Activated naive CD4-positive, alpha-beta T cell treated with anti-CD3 and anti-CD28 coated beads for 36 hours (primary cell): Measurements from ENCODE around the gene TYK2. TPM values are rescaled to one million over a fixed set of nuclear protein-coding genes. Genes with fewer than 3 reads are reported as not detected.
A peak's percentile ranks its signal among the peaks of the same experiment; 100 is the strongest.

Source experiments
- CTCF ChIA-PET: fragments of 350-600 bp; sonication (Branson Sonifier 250); formaldehyde crosslinking; loops from one replicate; lab custom pipeline; 2021; ENCODE audit warnings: antibody characterized with exemption; lab: Charles Lee
- DNase-seq: peaks from one replicate; pipeline ENCODE4 v3.0.0-alpha.2; 2020
- H3K27ac Mint-ChIP-seq: one replicate; pipeline ENCODE4 v1.8.0; 2021; ENCODE audit warnings: mild to moderate bottlenecking, mixed read lengths
- H3K27me3 Mint-ChIP-seq: one replicate; pipeline ENCODE4 v1.8.0; 2021; ENCODE audit warnings: low read depth, mixed read lengths
- H3K36me3 Mint-ChIP-seq: one replicate; pipeline ENCODE4 v1.8.0; 2021; ENCODE audit warnings: low read depth, mixed read lengths
- H3K4me1 Mint-ChIP-seq: one replicate; pipeline ENCODE4 v1.8.0; 2021; ENCODE audit warnings: low read depth, mixed read lengths
- H3K4me3 Mint-ChIP-seq: one replicate; pipeline ENCODE4 v1.8.0; 2021; ENCODE audit warnings: mild to moderate bottlenecking, moderate library complexity, mixed read lengths
- H3K9me3 Mint-ChIP-seq: one replicate; pipeline ENCODE4 v1.8.0; 2021; ENCODE audit warnings: mixed read lengths
- intact Hi-C: fragments of 100-400 bp; cut with micrococcal nuclease; formaldehyde crosslinking; loops from one replicate; pipeline ENCODE4 v1.15.1; 2023
- total RNA-seq, 2 experiments: library from RNA; stranded (reverse); gene quantifications; one replicate each; pipeline ENCODE4 v1.2.3, GENCODE V29; 2021

TYK2 gene
- total RNA-seq, 2 experiments from 2014 or later = 175 to 190 TPM

DNA sequence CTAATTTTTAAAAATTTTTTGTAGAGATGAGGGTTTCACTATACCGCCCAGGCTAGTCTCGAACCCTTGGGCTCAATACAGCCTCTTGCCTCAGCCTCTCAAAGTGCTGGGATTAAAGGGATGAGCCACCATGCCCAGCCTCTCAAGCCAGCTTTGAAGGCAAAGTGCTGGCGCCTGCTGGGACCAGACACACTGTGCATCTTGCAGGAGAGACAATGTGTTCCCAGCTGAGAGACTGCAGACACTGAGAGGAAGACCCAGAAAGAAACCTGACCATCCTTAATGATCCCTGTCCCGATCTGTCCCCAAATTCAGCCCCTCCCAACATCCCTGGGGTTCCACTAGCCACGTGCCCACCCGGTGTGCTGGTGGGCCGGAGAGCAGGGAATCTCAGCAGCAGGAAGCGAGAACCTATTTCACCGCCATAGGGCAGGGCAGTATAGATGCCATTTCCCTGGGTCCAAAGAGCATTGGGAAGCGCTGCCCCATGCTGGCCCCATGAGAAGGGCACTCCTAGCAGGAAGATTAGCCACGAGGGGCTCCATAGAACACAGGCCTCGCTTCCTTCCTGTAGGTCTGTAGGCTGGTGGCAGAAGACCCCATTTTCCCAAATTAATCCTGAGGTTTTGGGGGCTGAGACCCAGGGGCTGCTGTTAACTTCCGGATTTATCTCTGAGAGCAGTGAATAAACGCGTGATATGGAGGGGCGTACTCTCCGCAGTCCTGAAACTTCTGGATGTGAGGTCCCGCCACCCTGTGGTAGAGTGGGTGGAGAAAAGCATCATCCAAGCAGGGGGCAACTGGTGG lies 48.0 kb downstream of the TYK2 start:
- peaks cover 37% of the 10 kb centered on the region for H3K36me3 Mint-ChIP-seq
- peak overlapping the region; percentile 96 for H3K27ac Mint-ChIP-seq
- intact Hi-C loops = loop anchor here (2.0 to 10.0 kb wide), 5 partner anchors 16 to 632 kb away; partner anchors contain the start of genes ANGPTL6, DNMT1, FDX2 and ICAM4
- no peak for DNase-seq
- H3K9me3 Mint-ChIP-seq = no peaks in the 10 kb centered on the region
- no peaks in the 10 kb centered on the region for H3K27me3 Mint-ChIP-seq
- CTCF ChIA-PET = interaction anchor here (0.6 to 1.1 kb wide), 2 partner anchors 43 to 67 kb away, joined by 3 read pairs; no protein-coding TSS in a partner anchor
- peaks cover 35% of the 10 kb centered on the region for H3K4me1 Mint-ChIP-seq
- H3K4me3 Mint-ChIP-seq = peak overlapping the region; percentile 94

DNA sequence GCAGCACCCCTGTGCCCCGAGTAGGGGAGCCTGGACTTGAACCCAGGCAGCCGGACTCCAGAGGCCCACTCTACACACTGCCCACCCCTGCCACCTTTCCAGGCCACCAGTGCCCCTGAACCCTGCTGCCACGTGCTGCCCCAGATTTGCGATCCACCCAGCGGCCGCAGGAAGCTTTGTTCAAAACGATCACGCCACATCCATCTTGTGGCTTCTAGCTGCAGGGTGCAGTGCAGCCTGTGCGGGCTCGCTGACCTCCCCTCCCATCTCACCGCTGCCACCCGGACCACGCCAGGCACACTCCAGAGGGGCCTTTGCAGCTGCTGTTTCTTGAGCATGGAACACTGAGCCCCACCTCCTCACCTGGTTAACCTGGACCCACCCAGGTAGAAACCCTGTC lies 50.8 kb downstream of the TYK2 start:
- Mint-ChIP-seq H3K27me3 (no peaks in the 10 kb centered on the region), H3K4me3 (no peak overlapping the region), H3K27ac (no peak overlapping the region), H3K4me1 (peaks cover 23% of the 10 kb centered on the region), H3K36me3 (peaks cover 31% of the 10 kb centered on the region), H3K9me3 (no peaks in the 10 kb centered on the region)
- CTCF ChIA-PET = no interaction called here
- DNase-seq = no peak
- intact Hi-C loops = no loop called here

DNA sequence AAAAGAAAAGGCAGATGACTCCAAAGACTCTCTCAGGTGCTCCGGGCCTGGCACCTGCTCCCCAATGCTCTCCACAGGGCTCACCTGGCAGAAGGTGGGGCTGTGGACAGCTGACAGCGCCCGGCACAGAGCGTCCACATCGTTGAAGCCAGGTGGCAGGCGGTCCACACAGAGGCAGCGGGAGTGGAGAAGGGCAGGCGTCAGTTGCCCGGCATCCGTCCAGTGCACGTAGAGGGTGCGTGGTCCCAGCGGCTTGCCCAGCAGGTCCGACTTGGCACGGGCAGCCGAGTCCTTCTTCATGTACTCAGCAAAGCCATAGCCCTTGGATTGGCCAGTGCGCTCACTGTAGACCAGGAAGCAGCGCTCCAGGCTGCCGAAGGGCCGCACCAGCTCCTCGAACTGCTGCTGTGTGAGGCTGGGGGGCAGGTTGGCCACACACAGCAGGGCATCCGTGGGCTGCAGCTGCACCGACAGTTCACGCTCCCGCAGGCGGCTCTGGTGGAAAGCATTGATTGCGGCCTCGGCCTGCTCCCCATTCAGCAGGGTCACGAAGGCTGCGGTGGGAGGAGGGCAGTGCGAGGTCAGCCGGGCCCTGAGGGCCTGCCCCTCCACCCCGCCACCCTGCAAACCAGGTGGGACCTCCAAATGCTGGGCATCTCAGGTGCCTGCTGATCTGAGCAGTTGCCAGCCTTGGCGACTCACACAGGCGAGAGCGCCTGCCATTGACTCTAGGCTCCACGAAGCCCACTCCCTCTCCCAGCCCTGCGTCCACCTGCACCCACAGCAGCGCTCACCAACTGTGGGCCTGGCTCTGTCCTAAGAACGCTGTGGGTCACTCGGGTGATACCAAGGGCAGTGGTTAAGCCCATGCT lies 51.6 kb downstream of the TYK2 start:
- no peak for DNase-seq
- Mint-ChIP-seq H3K36me3 (peaks cover 28% of the 10 kb centered on the region), H3K4me3 (no peak overlapping the region), H3K27me3 (no peaks in the 10 kb centered on the region), H3K9me3 (no peaks in the 10 kb centered on the region), H3K27ac (no peak overlapping the region), H3K4me1 (peaks cover 19% of the 10 kb centered on the region)
- CTCF ChIA-PET = interaction anchor here (0.6 kb wide), 1 partner anchor 16 kb away, joined by 4 read pairs; no protein-coding TSS in a partner anchor
- intact Hi-C loops = no loop called here

DNA sequence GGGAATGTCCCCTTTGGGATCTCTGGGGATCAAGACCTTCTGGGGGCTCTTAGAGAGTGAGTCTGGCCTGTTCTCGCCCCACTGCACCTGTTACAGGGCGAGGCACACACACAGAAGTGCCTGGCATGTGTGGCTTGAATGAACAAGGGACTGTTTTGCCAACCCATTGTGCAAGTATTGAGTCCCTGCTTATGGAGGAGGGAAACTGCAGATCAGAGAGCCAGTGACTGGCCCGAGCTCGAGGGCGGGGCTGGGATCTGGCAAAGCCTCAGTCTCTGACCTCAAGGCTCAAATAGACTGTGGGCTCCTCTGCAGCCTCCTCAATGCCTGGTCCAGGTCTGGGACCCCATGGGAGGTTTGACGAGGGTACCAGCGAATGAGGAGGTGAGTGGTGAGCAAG lies 52.6 kb downstream of the TYK2 start:
- peaks cover 13% of the 10 kb centered on the region for H3K4me1 Mint-ChIP-seq
- no peaks in the 10 kb centered on the region for H3K9me3 Mint-ChIP-seq
- H3K27me3 Mint-ChIP-seq = no peaks in the 10 kb centered on the region
- intact Hi-C loops = no loop called here
- DNase-seq = no peak
- H3K27ac Mint-ChIP-seq = no peak overlapping the region
- H3K36me3 Mint-ChIP-seq = peaks cover 20% of the 10 kb centered on the region
- CTCF ChIA-PET = interaction anchor here (0.6 kb wide), 1 partner anchor 17 kb away, joined by 4 read pairs; no protein-coding TSS in a partner anchor
- H3K4me3 Mint-ChIP-seq = no peak overlapping the region

DNA sequence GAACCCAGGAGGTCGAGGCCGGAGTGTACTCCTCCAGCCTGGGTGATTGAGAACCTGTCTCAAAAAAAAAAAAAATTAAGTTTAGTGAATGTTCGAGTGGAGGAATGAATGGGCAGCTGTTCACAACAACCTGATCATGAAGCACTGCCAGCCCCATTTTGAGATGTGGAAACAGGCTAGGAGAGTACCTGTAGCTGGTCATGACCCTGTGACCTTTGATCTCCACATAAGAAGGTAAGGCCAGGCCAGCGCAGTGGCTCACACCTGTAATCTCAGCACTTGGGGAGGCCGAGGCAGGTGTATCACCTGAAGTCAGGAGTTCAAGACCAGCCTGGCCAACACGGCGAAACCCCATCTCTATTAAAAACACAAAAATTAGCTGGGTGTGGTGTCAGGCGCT lies 54.6 kb downstream of the TYK2 start:
- intact Hi-C loops = no loop called here
- no peak overlapping the region for H3K4me3 Mint-ChIP-seq
- DNase-seq = no peak
- H3K27me3 Mint-ChIP-seq = no peaks in the 10 kb centered on the region
- CTCF ChIA-PET = interaction anchor here (0.6 to 1.5 kb wide), 3 partner anchors 37 to 76 kb away, joined by 3 to 4 read pairs (median 3); no protein-coding TSS in a partner anchor
- no peaks in the 10 kb centered on the region for H3K4me1 Mint-ChIP-seq
- H3K36me3 Mint-ChIP-seq = peaks cover 20% of the 10 kb centered on the region
- no peak overlapping the region for H3K27ac Mint-ChIP-seq
- no peaks in the 10 kb centered on the region for H3K9me3 Mint-ChIP-seq

DNA sequence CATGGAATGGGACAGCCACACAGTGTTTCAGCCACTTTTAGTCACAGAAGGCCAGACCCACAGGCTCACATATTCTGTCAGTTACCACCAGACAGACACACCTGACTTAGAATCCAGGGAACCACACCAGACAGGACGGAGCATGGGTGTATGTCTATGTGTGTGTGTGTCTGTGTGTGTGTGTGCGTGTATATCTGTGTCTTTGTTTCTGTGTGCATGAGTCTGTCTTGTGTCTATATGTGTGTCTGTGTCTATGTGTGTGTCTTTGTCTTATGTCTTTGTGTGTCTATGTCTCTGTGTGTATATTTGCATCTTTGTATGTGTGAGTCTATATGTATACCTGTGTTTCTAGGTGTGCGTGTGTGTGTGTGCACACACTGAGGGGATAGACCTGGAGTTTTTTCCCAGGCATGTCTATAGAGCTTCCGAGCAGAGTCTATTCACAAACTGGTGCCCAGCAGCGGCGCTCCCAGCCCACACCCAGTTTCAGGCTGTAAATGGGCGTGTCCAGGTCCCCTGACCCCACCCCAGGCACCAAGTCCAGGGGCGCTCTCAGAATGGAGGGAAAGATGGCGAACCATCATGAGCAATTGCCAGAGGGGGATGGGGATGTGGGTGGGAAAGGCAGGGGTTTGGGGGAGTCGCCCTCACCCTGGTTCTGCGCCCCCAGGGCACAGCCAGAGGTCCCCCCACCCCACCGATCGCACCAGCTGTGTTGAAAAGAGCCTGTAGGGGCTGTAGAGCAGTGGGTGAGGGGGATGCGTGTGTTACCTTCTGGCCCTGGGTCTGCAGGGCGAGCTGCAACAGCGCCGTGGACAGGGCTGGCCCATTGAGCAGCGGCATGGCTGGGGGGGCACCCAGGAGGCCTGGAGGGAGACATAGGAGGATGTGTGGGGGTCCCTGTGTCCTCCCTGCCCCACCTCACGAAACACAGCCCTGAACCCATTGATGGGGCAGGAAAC lies 58.2 kb downstream of the TYK2 start:
- H3K27ac Mint-ChIP-seq = peak overlapping the region; percentile 0
- no peak overlapping the region for H3K4me3 Mint-ChIP-seq
- intact Hi-C loops = no loop called here
- H3K27me3 Mint-ChIP-seq = no peaks in the 10 kb centered on the region
- CTCF ChIA-PET = no interaction called here
- DNase-seq = no peak
- peaks cover 15% of the 10 kb centered on the region for H3K36me3 Mint-ChIP-seq
- H3K9me3 Mint-ChIP-seq = no peaks in the 10 kb centered on the region
- no peaks in the 10 kb centered on the region for H3K4me1 Mint-ChIP-seq

DNA sequence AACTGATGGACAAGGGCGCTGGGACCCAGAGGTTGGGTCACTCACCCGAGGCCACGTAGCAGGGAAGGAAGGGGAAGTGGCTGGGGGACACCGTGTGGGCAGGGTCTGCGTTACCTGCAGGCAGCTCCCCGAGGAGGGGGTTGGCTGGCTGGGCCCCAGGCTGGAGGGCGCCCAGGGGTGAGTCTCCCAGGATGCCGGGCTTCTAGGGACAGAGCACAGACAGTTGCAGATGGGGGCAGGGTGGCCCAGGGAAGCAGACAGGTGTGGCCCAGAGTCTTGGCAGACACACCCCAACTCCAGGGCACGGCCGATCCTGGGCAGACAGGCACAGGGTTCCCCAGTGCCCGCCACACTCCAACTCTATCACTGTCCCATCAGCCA lies 59.0 kb downstream of the TYK2 start:
- Mint-ChIP-seq H3K4me1 (no peaks in the 10 kb centered on the region), H3K4me3 (no peak overlapping the region), H3K27ac (no peak overlapping the region), H3K9me3 (no peaks in the 10 kb centered on the region), H3K36me3 (peaks cover 15% of the 10 kb centered on the region), H3K27me3 (no peaks in the 10 kb centered on the region)
- intact Hi-C loops = no loop called here
- DNase-seq = no peak
- CTCF ChIA-PET = no interaction called here

DNA sequence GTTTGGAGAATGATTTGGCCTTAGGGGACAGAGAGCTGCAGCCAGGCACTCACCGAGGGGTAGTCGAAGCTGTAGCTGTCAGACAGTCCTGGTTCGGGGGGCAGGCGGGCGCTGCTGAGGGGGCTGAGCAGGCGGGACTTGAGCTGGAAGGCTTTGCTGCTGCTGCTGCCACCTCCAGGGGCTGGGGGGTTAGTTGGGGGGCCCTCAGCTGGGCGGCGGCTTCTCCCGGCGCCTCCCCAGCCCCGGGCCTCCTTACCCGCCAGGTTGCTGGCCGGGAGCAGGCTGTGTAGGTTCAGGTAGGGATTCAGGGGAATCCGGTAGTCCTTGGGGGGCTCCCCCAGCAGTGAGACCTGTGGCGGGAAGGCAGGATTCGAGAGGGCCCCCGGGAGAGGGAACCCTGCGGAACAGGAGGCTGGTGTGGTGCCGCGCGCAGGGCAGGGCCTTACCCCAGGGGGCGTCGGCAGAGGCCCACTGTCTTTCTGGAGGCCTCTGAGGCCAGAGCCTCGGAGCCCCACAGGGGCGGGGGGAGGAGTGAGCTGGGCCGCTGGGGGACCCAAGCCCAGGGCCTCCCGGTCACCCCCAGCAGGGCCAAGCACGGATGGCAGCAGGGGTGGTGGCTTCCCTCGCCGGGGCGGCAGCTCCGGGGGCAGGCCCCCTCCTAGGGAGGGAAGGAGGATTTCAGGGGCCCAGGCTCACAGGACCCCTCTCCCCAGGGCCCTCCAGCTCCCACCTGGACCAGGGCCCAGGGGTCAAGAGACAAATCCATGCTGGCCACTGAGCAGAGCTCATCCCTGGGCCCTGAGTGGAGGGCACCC lies 59.6 kb downstream of the TYK2 start:
- H3K27ac Mint-ChIP-seq = no peak overlapping the region
- CTCF ChIA-PET = interaction anchor here (0.5 to 0.6 kb wide), 2 partner anchors 46 to 120 kb away, joined by 3 read pairs; no protein-coding TSS in a partner anchor
- intact Hi-C loops = no loop called here
- no peak overlapping the region for H3K4me3 Mint-ChIP-seq
- DNase-seq = no peak
- peaks cover 20% of the 10 kb centered on the region for H3K36me3 Mint-ChIP-seq
- no peaks in the 10 kb centered on the region for H3K9me3 Mint-ChIP-seq
- peaks cover 6% of the 10 kb centered on the region for H3K4me1 Mint-ChIP-seq
- no peaks in the 10 kb centered on the region for H3K27me3 Mint-ChIP-seq

DNA sequence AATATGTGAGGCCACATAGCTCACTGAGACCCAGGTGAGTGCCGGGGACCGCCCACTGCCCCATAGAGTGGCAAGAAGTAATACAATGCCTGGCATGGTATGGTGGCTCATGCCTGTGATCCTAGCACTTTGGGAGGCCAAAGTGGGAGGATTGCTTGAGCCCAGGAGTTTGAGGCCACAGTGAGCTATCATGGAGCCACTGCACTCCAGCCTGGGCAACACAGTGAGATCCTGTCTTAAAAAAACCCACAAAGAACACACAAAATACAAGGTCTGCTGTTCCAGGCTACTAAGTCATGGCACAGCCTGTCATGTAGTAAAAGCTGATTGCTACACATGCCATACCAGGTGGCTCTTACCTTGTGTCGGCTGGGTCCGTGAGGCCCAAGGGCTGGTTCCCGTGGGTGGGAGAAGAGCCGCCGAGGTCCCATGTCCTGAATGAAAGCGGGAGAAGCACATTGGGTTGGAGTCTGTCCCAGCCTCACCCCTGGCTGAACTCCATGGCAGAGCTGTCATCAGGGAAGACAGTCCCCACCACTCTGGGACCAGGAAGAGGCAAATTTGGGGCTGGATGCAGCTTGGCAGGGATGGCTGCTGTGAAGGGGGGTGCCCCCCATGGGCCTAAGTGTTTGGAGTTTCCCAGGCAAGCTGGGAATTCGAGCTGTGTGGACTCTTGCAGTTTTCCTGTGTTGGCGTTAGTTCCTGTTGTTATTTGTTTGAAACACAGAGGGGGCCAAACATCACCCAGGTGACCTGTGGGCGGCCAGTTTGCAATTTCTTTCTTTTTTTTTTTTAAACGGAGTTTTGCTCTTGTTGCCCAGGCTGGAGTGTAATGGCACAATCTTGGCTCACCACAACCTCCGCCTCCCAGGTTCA lies 61.3 kb downstream of the TYK2 start:
- Mint-ChIP-seq H3K9me3 (no peaks in the 10 kb centered on the region), H3K36me3 (peaks cover 20% of the 10 kb centered on the region), H3K4me1 (peaks cover 18% of the 10 kb centered on the region), H3K4me3 (no peak overlapping the region), H3K27ac (no peak overlapping the region), H3K27me3 (no peaks in the 10 kb centered on the region)
- DNase-seq = no peak
- CTCF ChIA-PET = interaction anchor here (0.6 to 0.8 kb wide), 2 partner anchors 17 to 39 kb away, joined by 3 to 4 read pairs; no protein-coding TSS in a partner anchor
- intact Hi-C loops = no loop called here

DNA sequence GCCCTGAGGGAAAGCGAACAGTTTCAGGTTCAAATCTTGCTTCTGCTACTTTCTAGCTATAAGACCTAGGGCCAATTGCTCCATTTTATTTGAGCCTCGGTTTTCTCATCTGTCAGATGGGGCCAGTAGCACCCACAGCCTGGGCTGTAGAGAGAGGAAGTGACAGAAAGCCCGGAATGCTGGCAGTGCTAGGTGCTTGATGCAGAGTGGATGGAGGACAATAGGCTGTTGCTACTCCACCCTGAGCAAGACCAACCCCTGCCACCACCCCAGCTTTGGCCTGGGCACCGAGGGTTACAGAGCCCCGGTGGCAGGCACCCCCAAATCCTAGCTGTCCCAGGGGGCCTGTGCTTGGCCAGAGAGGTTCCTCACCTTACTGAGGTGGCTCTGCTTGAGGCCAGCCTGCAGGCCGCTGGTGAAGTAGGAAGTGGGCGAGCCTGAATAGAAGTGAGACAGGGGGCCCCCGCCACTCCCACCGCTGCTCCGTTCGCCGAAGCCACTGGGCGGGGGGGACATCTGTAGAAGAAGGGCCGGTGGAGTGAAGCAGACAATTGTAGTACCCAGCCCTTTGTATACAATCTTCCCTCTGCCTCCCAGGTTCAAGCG lies 62.4 kb downstream of the TYK2 start:
- intact Hi-C loops = loop anchor here (2.0 kb wide), 2 partner anchors 15 to 47 kb away; partner anchors contain the start of genes ICAM1 and RAVER1
- Mint-ChIP-seq H3K9me3 (no peaks in the 10 kb centered on the region), H3K4me1 (peaks cover 18% of the 10 kb centered on the region), H3K27me3 (no peaks in the 10 kb centered on the region), H3K27ac (no peak overlapping the region), H3K4me3 (no peak overlapping the region), H3K36me3 (peaks cover 23% of the 10 kb centered on the region)
- DNase-seq = no peak
- CTCF ChIA-PET = interaction anchor here (0.6 kb wide), 1 partner anchor 59 kb away, joined by 3 read pairs; no protein-coding TSS in a partner anchor
